ENCODE results near the gene NFKB1.

DNA sequence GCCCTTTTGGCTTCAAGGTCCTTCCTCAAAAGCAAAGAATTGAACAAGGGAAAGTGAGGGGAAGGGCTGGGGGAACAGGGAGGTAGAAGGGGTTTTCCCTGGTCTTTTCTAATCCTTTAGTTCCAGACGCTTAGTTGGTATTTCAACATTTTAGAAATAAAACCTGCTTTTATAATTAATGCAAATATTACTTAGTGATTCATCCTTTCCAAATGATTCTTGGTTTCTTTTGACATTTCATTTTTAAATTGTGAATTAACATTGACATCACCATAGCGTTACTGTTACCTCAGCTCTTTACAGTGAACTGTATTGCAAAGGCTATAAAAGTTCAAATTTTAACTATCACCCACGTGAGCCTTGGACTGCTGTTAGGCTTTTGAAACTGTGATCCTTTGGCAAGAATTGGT, 20.9 kb downstream of the NFKB1 start:
- TF ChIP-seq, protein P1, sequence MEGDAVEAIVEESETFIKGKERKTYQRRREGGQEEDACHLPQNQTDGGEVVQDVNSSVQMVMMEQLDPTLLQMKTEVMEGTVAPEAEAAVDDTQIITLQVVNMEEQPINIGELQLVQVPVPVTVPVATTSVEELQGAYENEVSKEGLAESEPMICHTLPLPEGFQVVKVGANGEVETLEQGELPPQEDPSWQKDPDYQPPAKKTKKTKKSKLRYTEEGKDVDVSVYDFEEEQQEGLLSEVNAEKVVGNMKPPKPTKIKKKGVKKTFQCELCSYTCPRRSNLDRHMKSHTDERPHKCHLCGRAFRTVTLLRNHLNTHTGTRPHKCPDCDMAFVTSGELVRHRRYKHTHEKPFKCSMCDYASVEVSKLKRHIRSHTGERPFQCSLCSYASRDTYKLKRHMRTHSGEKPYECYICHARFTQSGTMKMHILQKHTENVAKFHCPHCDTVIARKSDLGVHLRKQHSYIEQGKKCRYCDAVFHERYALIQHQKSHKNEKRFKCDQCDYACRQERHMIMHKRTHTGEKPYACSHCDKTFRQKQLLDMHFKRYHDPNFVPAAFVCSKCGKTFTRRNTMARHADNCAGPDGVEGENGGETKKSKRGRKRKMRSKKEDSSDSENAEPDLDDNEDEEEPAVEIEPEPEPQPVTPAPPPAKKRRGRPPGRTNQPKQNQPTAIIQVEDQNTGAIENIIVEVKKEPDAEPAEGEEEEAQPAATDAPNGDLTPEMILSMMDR (IDR thresholded peaks at IDR 0.05 in 4 of 5, conservative IDR thresholded peaks at IDR 0.05 in 1 of 5), result no peak
- TF ChIP-seq POLR2A (IDR thresholded peaks at IDR 0.05), result no peak
